ENCODE results near the gene WWOX. TPM values are rescaled to one million over a fixed set of nuclear protein-coding genes. Genes with fewer than 3 reads are reported as not detected.

The WWOX gene
- total and polyA plus RNA-seq, 2 of the 8 experiments (the other 6 are each of a cell fraction or from before 2014, with no cell fraction given) = 5.4 to 16.7 TPM

DNA sequence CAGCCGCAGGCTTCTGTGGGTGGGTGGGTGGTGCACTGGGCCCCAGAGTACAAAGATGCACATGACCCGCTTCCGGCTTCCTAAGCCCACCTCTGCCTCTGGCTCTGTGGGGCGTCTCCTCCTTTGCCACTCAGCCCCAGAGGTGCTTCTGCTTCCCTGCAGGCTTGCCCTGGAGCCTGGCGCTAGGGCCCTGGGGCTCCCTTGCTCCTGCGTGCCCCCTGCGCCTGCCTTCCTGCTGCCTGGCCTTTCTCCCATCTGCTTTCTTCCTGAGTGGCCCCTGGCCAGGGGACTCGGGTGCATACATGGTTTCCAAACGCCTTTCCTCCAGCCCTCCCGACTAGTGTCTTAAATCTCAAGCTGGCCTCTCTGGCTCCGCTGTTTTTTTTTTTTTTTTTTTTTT is 3.4 kb downstream of the WWOX start (continued):
- TF ChIP-seq PHF8 (conservative IDR thresholded peaks at IDR 0.05; ENCODE audit: low read depth, low read length) = no peak
- TF ChIP-seq, protein P1, sequence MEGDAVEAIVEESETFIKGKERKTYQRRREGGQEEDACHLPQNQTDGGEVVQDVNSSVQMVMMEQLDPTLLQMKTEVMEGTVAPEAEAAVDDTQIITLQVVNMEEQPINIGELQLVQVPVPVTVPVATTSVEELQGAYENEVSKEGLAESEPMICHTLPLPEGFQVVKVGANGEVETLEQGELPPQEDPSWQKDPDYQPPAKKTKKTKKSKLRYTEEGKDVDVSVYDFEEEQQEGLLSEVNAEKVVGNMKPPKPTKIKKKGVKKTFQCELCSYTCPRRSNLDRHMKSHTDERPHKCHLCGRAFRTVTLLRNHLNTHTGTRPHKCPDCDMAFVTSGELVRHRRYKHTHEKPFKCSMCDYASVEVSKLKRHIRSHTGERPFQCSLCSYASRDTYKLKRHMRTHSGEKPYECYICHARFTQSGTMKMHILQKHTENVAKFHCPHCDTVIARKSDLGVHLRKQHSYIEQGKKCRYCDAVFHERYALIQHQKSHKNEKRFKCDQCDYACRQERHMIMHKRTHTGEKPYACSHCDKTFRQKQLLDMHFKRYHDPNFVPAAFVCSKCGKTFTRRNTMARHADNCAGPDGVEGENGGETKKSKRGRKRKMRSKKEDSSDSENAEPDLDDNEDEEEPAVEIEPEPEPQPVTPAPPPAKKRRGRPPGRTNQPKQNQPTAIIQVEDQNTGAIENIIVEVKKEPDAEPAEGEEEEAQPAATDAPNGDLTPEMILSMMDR (IDR thresholded peaks at IDR 0.05; ENCODE audit: control extremely low read depth in 1 of 3, insufficient read depth in 1 of 3, low read depth in 1 of 3, low read length in 3 of 3) = no peak

All from H1 (cell line).